ENCODE data around the gene POC1A. TPM values are rescaled to one million over a fixed set of nuclear protein-coding genes. Genes with fewer than 3 reads are reported as not detected.

POC1A gene
- total RNA-seq, 2 experiments from 2014 or later, result 21.2 to 23.5 TPM

GRCh38 chr3:52093756-52094545, 60.3 kb downstream of the POC1A start:
- no peak overlapping the region for H3K27ac Mint-ChIP-seq
- DNase-seq, result no peak
- POLR2A ChIA-PET, result no interaction called here
- H3K36me3 Mint-ChIP-seq (ENCODE audit: low read depth), result peaks cover 3% of the 10 kb centered on the region
- TF ChIP-seq CTCF (IDR thresholded peaks at IDR 0.05), result no peak
- intact Hi-C loops (cut with micrococcal nuclease), result no loop called here
- H3K27me3 Mint-ChIP-seq, result no peaks in the 10 kb centered on the region
- CTCF ChIA-PET, result no interaction called here
- no peaks in the 10 kb centered on the region for H3K4me1 Mint-ChIP-seq (ENCODE audit: low read depth)
- ATAC-seq, result no peak
- H3K4me3 Mint-ChIP-seq, result no peak overlapping the region
- H3K9me3 Mint-ChIP-seq, result no peaks in the 10 kb centered on the region

DNA sequence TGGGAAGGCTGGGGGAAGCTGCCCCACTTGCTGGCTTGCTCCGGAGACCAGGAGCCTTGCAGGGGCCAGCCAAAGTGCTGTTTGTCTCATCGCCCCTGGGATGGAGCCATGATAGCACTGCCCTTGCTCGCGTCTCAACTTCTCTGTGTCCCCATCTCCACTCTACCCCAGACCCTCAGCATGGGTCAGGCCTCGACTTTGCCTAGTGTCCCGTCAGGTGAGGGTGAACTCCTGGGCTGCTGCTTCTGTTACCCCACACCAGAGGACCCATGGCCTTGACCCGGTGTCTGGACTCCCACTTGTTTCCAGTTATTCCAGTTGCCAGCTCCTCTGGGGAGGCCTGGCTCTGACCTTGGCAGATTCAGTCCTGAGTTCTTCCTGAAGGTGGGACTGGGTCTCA, 61.3 kb downstream of the POC1A start:
- no peak overlapping the region for H3K4me3 Mint-ChIP-seq
- POLR2A ChIA-PET, result no interaction called here
- intact Hi-C loops (cut with micrococcal nuclease), result no loop called here
- peaks cover under 1% of the 10 kb centered on the region for H3K4me1 Mint-ChIP-seq (ENCODE audit: low read depth)
- TF ChIP-seq CTCF (IDR thresholded peaks at IDR 0.05), result no peak
- CTCF ChIA-PET, result no interaction called here
- H3K9me3 Mint-ChIP-seq, result no peaks in the 10 kb centered on the region
- no peak for DNase-seq
- no peak for ATAC-seq
- no peak overlapping the region for H3K27ac Mint-ChIP-seq
- peaks cover 2% of the 10 kb centered on the region for H3K36me3 Mint-ChIP-seq (ENCODE audit: low read depth)
- H3K27me3 Mint-ChIP-seq, result no peaks in the 10 kb centered on the region

GRCh38 chr3:52092271-52092660, 62.0 kb downstream of the POC1A start:
- no peaks in the 10 kb centered on the region for H3K9me3 Mint-ChIP-seq
- POLR2A ChIA-PET, result interaction anchor here (0.6 kb wide), 1 partner anchor 96 kb away, joined by 3 read pairs; the partner anchor contains the start of gene RPL29
- intact Hi-C loops (cut with micrococcal nuclease), result no loop called here
- H3K4me1 Mint-ChIP-seq (ENCODE audit: low read depth), result peaks cover 7% of the 10 kb centered on the region
- peaks cover 2% of the 10 kb centered on the region for H3K36me3 Mint-ChIP-seq (ENCODE audit: low read depth)
- TF ChIP-seq CTCF (IDR thresholded peaks at IDR 0.05), result no peak
- no peak overlapping the region for H3K27ac Mint-ChIP-seq
- DNase-seq, result no peak
- CTCF ChIA-PET, result no interaction called here
- no peak for ATAC-seq
- no peak overlapping the region for H3K4me3 Mint-ChIP-seq
- no peaks in the 10 kb centered on the region for H3K27me3 Mint-ChIP-seq

- H3K27ac Mint-ChIP-seq, result no peak overlapping the region
- intact Hi-C loops (cut with micrococcal nuclease), result no loop called here
- CTCF ChIA-PET, result no interaction called here
Measured at GRCh38 chr3:52091586-52092270, 62.5 kb downstream of the POC1A start.

More at GRCh38 chr3:52091586-52092270, 62.5 kb downstream of the POC1A start:
- ATAC-seq, result no peak
- peaks cover 12% of the 10 kb centered on the region for H3K4me1 Mint-ChIP-seq (ENCODE audit: low read depth)
- POLR2A ChIA-PET, result interaction anchor here (0.5 to 0.6 kb wide), 2 partner anchors 63 to 96 kb away, joined by 3 read pairs; partner anchors contain the start of gene RPL29
- no peak overlapping the region for H3K4me3 Mint-ChIP-seq
- peaks cover 2% of the 10 kb centered on the region for H3K36me3 Mint-ChIP-seq (ENCODE audit: low read depth)
- no peaks in the 10 kb centered on the region for H3K9me3 Mint-ChIP-seq
- no peak for TF ChIP-seq CTCF (IDR thresholded peaks at IDR 0.05)
- no peaks in the 10 kb centered on the region for H3K27me3 Mint-ChIP-seq
- DNase-seq, result no peak
